Activated gamma-delta T cell treated with Interleukin-2 at 50 U/mL for 16 hours (primary cell): ENCODE results near the gene SERPIND1.
"Not testable (repeated sequence)": the region's sequence is repeated elsewhere in the genome, so short reads cannot be mapped to it uniquely, and the experiment has no call there.

Source experiments
- DNase-seq: peaks from one replicate; pipeline ENCODE4 v3.0.0-alpha.2; 2020

The SERPIND1 gene

DNA sequence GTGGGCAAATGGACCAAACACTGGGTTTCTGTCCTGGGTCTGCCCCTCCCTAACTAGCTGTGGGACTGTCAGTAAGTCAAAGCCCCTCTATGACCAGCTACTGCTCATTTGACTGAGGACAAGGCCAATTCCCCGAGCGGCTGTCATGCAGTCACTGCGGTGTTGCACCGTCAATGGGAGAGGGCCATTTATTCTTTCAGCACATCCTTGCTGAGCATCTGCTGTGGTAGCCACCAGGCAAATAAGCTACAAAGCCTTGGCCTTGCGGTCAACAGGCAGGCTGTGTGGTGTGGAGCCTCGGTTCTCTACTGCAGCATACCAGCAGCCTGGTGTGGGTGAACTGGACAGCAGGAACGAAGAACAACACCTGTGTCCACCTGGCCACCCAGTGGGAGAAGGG is 25.8 kb upstream of the SERPIND1 start:
- DNase-seq: no peak

DNA sequence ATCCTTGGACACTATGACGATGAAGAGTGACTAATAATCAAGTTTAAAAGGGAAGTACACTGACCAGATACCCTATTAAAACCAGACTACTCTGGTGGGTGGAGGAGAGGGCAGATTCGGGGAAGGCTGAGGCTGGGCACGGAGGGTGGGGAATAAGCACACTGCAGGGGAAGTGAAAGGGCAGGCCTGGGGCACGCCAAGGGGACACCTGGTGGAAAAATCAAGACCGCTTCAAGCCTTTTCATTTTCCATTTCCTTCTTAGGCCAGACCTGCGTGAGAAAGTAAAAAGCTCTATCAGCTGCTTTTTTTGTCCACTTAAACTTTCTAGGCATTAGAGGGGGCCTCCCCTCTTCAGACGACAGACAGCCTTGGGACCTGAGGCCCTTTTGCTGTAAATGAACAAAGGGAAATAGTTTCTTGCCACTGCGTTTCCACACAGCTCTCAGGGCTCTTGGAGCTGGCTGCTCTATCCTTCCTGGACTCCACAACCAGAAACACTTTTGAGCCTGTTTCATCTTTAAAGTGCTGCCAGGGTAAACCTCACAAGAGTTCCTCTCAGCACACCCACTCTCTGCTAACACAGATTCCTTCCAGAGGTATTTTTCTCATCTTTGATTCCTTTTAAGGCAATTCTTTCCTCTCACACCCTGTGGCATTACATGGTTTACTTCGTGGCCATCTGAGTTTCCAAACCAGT is 25.0 kb upstream of the SERPIND1 start:
- DNase-seq: no peak

DNA sequence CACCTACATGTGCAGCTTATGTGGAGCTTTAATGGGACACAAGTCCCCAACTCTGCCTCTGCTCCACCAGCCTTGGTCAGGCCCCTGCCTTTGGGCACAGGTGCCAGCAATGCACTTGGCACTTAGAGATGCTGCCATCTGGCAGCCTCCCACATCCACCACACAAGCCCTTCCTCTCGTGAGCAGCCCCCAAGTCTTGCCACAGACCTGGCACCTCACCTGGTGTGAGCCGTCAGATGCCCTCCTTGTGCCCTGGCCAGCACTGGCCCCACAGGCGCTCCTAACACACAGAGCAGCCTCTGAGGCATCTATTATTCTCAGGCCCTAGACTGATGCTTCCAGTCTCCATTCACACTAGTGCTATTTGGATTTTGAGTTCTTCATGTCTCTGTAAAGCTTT is 24.5 kb upstream of the SERPIND1 start:
- no peak for DNase-seq

DNA sequence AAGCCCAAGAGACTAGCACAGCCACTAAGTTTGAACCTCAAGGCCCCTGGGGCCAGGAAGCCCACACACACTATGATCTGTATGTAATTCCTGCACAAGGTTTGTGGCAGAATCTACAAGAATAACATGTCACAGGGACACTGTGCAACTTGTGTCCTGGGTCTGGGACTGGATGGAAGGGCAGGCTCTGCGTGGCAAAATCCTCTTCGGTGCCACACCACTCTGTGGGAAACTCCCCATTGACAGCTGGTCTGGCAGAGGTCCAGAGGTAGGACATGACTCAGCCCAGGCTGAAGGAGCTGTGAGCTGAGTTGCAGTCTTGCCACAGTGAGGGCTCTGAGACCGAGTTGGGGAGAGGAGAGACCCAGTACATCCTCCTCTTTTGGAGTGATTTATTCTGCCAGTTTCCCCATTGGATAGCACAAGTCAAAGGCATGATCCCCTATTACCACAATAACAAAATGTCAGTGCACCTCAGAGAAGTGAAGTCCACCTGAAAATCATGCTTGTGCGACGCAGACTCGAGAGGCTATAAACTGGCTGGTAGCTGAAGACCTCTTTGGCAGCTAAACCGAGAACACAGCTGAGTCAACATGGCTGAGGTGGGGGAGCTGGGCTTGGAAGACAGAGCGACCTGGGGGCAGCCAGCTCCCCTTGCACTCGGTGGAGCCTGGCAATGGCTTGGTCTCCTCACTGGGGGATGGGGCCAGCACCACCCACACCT is 23.3 kb upstream of the SERPIND1 start:
- DNase-seq: no peak

DNA sequence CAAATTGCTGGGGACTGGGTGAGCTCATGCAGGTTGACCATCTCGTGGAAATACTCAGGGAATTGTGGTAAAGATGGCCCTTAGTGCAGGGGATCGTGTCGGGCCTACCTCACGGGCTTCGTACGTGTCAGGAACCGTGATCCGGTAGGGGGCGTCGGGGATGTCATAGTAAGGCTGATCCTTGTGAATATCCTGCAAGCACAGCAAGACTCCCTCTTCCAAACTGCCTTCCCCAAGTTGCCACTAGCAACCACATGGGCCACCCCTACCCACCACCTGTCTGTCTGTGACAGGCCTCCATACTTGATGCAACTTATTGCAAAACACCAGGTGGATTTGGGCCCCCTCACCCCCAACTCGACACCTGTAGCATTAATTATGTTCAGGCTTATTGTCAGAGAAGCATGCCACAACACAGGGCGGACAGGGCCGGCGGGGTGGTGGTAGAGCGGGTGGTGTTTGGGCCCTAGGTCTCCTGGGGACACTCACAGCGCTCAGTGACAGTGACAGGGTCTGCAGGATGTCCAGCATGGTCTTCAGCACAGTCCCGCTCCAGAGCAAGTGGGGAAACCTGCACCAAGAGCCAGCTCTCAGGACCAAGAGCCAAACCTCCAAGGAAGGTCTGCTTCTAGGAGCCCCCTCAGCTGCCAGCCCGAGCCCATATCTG is 22.6 kb upstream of the SERPIND1 start:
- DNase-seq: no peak

DNA sequence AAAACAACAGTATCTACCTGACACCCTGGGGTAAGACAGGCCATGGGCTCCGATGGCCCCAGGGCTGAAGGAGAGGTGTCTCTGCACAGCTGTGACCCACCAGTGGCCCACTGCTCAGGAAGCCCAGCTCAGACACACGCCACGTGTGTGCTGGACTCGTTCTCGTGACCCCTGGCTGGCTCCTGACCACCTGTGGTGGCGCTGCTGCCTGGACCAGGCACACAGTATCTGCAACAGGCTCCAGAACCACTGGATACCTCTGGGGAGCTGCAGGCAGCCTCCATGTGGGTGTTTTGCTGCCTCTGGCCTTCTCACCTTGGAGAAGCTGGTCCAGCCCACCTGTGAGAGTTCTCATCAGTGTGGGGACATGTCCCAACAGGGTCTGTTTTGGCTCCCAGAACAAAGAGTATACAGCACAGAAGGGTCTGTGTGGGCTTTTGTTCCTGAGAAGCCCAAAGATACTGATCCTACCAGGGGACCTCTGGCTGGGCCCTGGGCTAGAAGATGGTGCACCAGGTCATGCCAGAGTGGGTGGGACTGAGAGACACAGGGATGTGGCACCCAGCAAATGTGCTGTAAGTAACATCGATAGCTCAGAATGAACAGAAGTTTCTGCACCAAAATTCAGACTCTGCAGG is 21.7 kb upstream of the SERPIND1 start:
- no peak for DNase-seq

DNA sequence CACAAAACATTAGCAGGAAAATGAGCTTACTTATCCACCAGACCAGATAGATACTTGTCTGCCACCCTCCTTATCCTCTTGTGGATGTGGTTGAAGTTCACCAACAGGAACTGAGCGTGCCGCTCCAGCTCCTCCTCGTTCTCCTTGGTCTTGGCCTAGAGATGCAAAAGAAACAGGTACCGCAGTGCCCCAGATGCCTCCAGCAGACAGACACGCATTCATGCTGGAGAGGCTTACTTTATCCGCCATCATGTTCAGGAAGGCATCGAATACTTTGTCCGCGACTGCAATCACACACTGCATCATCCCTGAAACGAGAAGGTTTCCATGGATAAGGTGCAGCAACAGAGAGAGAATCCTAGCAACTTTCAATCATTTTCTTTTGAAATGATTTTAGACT is 21.0 kb upstream of the SERPIND1 start:
- DNase-seq: no peak

DNA sequence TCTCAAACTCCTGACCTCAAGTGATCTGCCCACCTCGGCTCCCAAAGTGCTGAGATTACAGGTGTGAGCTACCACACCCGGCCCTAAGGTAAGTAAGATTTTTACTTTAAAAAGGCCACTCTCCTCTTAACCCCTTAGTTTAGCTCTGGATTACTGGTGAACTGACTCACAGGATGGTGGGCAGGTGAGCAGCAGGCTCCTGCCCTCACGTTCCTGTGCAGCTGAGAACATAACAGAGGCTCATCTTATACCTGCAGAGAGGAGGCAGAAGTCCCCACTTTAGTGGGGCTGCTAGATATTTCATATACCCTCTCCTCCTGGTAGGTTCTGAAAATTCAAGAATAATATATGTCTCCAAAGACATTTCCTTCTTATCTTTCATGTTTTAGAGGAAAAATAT is 17.1 kb upstream of the SERPIND1 start:
- no peak for DNase-seq

DNA sequence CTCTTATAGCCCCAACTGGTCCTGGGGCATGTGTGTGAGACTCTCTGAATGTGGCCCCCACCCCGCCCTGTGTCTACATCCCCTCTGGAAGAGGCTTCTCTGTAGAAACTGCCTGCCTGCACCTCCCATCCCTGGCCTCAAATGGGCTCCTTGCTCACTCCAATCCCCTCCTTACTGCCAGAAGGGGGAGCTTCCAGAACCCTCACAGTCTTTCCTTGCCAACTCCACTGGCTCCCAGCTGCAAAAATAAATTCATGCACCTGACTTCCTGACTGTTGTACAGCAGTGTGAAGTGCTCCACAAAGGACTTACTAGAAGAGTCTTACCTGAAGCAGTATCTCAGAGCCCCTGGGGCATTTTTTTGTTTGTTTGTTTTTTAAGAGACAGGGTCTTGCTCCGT is 15.2 kb upstream of the SERPIND1 start:
- no peak for DNase-seq

DNA sequence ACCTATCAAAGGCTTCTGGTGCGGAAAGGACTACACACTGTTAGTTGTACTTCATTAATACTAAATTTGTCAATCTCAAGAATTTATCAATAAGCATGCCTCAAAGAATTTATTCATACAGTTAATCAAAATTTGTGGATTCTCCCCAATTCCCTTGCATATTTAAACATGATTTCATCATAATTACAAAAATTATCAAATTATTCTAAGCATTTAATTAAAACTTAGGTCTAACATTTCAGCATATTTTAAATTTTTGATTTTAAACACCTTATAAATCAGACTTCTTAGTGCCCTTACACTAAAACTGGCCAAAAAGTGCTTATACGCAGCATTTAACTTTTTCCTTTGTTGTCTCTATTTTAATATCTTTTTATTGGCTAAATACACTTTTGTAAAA is 13.8 kb upstream of the SERPIND1 start:
- no peak for DNase-seq

DNA sequence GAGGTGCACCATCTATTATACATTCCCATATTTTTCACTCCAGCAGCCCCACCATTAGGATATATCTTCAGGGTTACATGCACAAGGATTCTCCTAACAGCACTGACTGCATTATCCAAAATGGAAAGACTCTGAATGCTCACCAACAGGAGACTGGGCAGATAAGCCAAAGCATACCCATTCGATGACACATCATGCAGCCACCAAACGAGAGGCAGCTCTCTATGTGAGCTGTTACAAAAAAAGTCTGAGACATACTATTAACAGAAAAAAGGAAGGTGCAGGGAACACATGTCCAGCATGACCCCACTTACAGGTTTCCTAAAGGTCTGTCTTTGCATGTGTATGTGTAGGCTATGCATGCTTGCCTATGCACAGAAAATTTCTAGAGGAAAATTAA is 12.4 kb upstream of the SERPIND1 start:
- DNase-seq: no peak

DNA sequence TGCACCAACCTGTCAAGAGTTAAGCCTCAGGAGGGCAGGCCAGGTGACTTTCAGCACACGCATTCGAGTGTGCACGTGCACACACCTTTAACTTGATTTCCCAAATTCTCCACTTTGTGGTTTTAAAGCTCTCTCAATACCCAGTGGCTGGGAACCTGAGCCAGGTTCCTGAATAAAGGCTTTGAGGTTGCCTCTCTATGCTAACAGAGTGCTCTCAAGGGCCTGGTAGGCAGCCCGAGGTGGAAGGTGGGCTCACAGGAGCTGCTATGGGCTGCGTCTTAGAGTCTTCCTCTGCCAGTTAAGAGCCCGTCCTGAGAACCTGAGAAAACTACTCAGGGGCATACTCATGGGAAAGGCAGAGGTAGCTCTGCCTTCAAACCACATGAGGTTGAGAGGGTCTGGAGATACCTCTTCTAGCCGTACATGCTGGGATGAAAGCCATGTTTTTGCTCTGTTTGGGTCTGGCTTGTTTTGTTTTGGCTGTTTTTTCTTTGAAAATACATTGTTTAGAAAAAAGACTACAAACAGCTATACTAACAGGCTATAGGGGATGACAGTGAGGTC is 11.6 kb upstream of the SERPIND1 start:
- no peak for DNase-seq

DNA sequence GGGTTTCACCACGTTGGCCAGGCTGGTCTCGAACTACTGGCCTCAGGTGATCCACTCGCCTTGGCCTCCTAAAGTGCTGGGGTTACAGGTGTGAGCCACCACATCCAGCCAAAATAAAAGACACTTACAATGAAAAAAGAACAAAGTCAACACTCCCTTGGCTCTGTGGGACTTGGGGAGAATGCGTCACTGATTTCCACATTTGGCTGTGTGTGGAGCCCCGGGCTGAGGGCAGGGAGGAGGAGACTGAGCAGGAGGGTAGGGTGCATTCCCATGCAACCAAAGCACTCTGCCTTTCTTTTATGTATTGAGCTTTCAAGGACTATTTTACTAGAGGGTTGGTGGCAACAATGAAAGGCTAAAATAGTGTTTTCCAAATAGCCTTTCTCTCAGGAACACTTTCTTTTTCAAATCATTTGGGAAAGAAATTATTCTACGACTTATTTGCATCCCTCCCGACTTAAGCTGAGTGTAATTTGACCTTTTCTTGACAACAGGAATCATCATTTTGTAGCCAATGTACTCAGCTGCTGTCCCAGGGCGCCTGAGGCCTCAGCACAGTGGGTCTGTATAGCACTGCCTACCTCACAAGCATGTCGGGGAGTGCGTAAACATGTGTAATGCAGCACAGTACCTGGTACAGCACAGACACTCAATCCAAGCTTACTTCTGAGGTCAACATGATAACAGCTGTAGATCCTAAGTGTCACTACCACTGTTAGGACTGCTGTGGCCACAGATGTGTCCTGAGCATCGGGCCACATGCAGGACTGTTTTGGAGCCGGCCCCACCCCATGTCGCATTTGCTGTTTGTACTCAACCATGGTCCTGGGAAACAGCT is 10.1 kb upstream of the SERPIND1 start:
- no peak for DNase-seq

DNA sequence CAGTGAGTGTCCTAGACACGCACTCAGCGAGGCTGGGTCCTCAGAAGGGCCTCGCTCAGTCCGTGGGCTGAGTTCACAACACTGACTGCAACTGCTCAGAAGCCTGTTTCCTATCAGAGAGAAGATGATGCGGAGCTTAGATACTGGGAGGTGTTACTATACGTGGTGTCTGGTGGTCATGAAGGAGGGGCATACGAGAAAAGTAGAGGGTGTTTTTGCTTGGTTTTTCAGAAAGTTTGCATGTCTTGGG is 9.5 kb upstream of the SERPIND1 start:
- no peak for DNase-seq

DNA sequence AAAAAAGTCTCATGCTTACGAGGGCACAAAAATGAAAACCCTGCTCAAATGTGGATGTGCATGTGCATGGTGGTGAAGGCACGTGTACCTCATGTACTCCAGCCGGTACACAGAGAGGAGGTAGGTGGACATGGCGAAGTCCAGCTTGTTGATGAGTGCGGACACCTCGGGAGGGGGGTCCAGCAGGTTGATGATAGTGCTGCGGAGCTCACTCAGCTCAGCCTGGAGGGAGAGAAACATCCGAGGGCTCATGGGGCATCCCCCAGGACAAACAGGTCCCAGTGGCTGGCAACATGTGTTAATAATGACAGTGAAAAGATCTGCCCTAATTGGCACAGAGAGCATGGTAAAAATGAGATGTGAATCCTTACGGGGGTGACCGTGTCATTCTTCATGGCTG is 9.2 kb upstream of the SERPIND1 start:
- DNase-seq: no peak

DNA sequence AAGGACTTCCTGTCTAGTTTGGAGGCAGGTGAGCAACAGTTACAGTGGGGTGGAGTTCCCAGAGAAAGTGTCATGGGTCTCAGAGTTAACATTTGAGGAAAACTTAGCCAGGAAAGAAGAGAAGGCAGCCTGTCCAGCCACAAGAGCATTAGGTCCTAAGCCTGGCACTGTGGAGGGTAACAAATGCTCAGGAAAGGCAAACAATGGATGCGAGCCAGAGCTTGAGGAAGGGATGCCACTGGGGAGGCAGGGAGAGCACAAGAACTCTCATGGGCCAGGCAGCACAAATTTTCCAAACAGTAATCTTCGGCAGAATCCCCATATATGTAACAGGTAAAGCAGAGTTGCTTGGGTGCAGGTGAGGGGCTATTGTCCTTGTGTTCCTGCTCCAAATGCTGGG is 8.0 kb upstream of the SERPIND1 start:
- DNase-seq: no peak

DNA sequence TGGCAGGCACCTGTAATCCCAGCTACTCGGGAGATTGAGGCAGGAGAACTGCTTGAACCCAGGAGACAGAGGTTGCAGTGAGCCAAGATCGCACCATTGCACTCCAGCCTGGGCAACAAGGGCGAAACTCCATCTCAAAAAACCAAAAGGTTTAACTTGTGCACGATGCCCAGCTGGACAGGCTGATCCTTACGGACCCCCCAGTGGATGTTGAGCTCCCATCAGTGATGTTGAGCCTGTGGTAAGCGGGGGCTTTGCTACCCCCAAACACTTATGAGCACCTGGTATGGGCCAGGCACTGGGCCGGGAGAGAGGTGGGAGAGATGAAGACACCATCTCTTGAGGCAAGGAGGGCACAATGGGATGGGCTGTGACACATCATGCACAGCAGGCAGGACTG is 7.4 kb upstream of the SERPIND1 start:
- no peak for DNase-seq

DNA sequence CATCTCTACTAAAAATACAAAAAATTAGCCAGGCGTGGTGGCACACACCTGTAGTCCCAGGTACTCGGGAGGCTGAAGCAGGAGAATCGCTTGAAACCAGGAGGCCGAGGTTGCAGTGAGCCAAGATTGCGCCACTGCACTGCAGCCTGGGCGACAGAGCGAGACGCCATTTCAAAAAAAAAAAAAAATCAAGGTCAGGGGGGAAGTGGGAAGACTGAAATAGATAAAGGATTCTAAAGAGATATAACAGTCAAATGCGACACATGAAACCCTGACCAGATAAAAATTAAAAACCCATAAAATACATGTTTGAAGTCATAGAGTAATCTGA is 4.5 kb upstream of the SERPIND1 start:
- DNase-seq: not testable (repeated sequence)

DNA sequence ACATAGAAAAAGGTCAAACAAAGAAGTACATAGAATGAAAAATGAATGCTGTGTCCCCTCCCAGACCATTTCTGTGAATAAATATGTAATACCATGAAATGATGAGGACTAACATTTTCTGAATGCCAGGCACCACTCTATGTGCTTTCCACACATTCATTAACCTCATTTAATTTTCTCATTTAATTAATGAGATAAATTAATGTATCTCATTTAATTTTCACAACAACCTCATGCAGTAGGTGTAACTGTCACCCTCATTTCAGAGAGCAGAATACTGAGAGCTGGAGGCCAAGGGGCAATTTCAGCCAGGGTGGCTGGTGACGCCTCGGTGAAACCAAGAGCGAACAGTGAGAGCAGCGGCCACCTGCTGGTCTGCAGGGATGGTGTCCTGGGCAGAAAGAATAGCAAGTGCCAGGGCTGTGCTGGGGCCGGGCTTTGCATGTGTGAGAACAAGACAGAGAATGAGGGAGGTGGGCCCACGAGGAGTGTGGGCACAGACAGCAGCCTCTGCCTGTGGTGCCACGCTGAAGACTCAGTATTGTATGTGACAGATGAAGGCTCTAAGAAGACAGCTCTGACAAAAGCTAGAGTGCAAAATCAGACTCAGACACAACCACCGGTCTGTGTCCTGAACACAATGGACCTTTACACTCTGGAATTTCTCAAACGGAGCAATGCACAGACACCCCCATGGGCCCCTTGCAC is 1.8 kb upstream of the SERPIND1 start:
- no peak for DNase-seq

DNA sequence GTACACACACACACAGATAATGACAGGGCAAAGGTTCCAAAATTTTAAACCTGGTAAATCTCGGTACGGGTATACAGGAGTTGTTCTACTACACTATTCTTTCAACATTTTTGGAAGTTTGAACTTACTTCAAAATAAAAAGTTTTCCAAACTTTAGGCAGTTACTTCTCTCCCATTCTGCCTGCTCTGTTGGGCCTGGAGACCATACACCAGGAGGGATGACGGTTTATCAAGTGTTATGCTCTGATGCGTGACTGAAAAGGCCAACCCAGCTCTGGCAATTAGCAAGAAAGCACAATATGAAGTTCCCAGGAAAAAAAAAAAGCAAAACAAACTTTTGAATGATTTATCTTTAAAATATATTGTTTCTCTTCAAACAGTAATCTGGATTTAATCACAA is 969 bp downstream of the SERPIND1 start:
- no peak for DNase-seq

DNA sequence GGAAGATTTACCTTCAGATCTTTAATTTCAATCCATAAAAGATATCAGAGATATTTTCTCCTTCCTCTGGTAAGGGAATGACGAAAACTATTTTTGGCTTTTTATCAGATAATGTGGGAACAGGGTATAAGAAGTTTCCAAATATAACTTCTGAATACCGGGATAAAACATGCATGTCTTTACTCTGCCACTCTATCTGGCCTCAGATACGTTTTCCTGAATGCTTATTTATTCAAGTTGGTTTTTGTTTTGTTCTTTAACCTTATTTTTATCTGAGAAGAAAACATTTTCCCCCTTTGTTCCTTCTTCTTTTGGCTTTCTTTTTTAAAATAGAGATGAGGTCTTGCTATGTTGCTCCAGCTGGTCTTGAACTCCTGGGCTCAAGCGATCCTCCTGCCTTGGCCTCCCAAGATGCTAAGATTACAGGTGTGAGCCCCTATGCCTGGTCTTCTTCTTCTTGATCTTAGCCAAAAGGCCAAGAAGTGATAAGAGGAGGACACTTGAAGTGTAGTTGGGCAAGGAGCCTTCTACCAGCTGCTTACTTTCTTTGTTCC is 1.5 kb downstream of the SERPIND1 start:
- no peak for DNase-seq
